ENCODE data around the gene RNU6-8.

The RNU6-8 gene

DNA sequence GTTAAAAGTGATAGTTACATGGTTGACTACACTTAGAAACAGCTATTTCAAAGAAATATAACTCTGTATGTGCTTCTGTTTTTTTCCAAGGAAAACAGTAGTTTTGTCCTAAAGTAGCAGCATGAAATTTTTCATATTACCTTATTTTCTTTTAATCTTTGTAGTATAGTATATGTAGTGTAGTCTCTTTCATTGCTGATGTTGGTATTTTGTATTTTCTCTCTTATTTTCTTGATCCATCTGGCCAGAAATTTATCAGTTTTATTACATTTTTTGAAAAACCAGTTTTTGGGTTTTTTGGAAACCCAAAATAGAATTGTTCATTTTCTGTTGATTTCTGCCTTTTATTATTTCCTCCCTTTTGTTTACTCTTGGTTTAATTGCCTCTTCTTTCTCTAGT, 6.4 kb upstream of the RNU6-8 start:
- TF ChIP-seq, protein P1, sequence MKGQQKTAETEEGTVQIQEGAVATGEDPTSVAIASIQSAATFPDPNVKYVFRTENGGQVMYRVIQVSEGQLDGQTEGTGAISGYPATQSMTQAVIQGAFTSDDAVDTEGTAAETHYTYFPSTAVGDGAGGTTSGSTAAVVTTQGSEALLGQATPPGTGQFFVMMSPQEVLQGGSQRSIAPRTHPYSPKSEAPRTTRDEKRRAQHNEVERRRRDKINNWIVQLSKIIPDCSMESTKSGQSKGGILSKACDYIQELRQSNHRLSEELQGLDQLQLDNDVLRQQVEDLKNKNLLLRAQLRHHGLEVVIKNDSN (IDR thresholded peaks at IDR 0.05) = no peak
- TF ChIP-seq, protein P2, sequence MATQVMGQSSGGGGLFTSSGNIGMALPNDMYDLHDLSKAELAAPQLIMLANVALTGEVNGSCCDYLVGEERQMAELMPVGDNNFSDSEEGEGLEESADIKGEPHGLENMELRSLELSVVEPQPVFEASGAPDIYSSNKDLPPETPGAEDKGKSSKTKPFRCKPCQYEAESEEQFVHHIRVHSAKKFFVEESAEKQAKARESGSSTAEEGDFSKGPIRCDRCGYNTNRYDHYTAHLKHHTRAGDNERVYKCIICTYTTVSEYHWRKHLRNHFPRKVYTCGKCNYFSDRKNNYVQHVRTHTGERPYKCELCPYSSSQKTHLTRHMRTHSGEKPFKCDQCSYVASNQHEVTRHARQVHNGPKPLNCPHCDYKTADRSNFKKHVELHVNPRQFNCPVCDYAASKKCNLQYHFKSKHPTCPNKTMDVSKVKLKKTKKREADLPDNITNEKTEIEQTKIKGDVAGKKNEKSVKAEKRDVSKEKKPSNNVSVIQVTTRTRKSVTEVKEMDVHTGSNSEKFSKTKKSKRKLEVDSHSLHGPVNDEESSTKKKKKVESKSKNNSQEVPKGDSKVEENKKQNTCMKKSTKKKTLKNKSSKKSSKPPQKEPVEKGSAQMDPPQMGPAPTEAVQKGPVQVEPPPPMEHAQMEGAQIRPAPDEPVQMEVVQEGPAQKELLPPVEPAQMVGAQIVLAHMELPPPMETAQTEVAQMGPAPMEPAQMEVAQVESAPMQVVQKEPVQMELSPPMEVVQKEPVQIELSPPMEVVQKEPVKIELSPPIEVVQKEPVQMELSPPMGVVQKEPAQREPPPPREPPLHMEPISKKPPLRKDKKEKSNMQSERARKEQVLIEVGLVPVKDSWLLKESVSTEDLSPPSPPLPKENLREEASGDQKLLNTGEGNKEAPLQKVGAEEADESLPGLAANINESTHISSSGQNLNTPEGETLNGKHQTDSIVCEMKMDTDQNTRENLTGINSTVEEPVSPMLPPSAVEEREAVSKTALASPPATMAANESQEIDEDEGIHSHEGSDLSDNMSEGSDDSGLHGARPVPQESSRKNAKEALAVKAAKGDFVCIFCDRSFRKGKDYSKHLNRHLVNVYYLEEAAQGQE (IDR thresholded peaks at IDR 0.05; ENCODE audit: low read depth) = no peak
- TF ChIP-seq TEAD4 (IDR thresholded peaks at IDR 0.05) (no peak), CREB1 (IDR thresholded peaks at IDR 0.05; ENCODE audit: low read depth) (no peak), ZBTB7A (IDR thresholded peaks at IDR 0.05; ENCODE audit: low read depth) (no peak), NFIC (IDR thresholded peaks at IDR 0.05) (no peak), FOXM1 (IDR thresholded peaks at IDR 0.05; ENCODE audit: borderline replicate concordance, low read depth) (no peak), TCF12 (IDR thresholded peaks at IDR 0.05; ENCODE audit: low read depth) (no peak), CEBPB (IDR thresholded peaks at IDR 0.05) (no peak), YY1 (IDR thresholded peaks at IDR 0.05; ENCODE audit: low read depth) (no peak), RAD21 (IDR thresholded peaks at IDR 0.05; ENCODE audit: low read depth) (no peak), EP300 (IDR thresholded peaks at IDR 0.05; ENCODE audit: borderline replicate concordance) (no peak), TAF1 (IDR thresholded peaks at IDR 0.05; ENCODE audit: low read depth) (no peak), EGR1 (IDR thresholded peaks at IDR 0.05) (no peak)
- TF ChIP-seq, protein P3, sequence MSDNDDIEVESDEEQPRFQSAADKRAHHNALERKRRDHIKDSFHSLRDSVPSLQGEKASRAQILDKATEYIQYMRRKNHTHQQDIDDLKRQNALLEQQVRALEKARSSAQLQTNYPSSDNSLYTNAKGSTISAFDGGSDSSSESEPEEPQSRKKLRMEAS (IDR thresholded peaks at IDR 0.05) = no peak

DNA sequence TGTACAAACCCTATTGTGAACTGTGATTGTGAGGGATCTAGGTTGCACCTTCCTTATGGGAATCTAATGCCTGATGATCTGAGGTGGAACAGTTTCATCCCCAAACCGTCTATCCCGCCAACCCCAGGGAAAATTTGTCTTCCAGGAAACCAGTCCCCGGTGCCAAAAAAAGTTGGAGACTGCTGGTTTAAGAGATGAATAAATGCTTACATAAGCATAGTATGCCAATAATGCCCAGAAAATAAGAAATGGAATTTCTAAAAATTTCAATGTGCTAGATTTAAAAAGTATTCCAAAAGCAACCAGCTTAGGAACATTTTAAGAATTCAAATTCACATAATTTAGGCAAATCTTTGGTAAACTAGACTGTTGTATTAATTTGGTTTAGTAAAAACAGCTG, 5.4 kb upstream of the RNU6-8 start:
- TF ChIP-seq, protein P1 (IDR thresholded peaks at IDR 0.05) = no peak
- TF ChIP-seq RAD21 (IDR thresholded peaks at IDR 0.05; ENCODE audit: low read depth) (no peak), TAF1 (IDR thresholded peaks at IDR 0.05; ENCODE audit: low read depth) (no peak), NFIC (IDR thresholded peaks at IDR 0.05) (no peak), YY1 (IDR thresholded peaks at IDR 0.05; ENCODE audit: low read depth) (no peak)

DNA sequence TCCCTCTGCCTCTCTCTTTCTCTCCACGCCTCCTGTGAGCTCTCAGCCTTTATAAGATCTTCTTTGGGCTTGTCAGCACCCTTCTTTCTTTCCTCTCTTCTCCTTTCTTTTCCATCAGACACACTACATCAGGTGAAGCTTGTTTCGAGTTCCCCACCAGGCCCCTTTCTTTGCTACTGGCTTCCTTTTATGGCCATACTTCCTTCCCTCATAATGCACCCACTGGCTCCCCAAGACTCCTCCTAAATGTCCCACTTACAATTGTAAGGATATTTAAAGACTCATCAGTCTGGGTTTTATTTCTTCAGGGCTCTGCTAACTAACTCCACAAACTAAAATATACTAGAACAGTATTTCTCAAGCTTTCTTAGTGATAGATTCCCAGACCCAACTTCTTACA, 3.5 kb upstream of the RNU6-8 start:
- TF ChIP-seq TCF12 (IDR thresholded peaks at IDR 0.05; ENCODE audit: low read depth) (no peak), TEAD4 (IDR thresholded peaks at IDR 0.05) (no peak), CEBPB (IDR thresholded peaks at IDR 0.05) (no peak), CREB1 (IDR thresholded peaks at IDR 0.05; ENCODE audit: low read depth) (no peak), TAF1 (IDR thresholded peaks at IDR 0.05; ENCODE audit: low read depth) (no peak), EP300 (IDR thresholded peaks at IDR 0.05; ENCODE audit: borderline replicate concordance) (no peak), ZBTB7A (IDR thresholded peaks at IDR 0.05; ENCODE audit: low read depth) (no peak), NFIC (IDR thresholded peaks at IDR 0.05) (no peak), YY1 (IDR thresholded peaks at IDR 0.05; ENCODE audit: low read depth) (no peak), EGR1 (IDR thresholded peaks at IDR 0.05) (no peak), FOXM1 (IDR thresholded peaks at IDR 0.05; ENCODE audit: borderline replicate concordance, low read depth) (no peak)
- TF ChIP-seq, protein P3 (IDR thresholded peaks at IDR 0.05) = no peak
- TF ChIP-seq, protein P1 (IDR thresholded peaks at IDR 0.05) = no peak
- TF ChIP-seq, protein P2 (IDR thresholded peaks at IDR 0.05; ENCODE audit: low read depth) = no peak

DNA sequence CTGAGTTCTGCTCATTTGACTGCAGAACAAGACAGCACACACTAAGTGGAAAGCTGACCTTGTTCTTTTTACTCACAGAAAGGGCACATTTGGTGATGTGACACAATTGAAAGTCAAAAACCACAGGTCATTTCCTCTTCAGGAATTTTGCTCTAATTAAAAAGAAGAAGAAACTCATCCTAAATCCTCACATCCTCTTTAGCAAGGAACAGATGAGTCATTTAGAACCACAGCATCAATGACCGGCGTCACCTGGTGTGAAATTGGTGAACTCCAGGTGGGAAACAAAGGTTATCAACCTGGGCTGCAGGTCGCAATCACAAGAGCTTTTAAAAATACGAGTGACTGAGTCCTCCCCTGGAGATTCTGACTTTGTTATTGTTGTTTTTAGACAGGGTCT, 2.9 kb upstream of the RNU6-8 start:
- TF ChIP-seq TEAD4 (IDR thresholded peaks at IDR 0.05) (no peak), NFIC (IDR thresholded peaks at IDR 0.05) (no peak), ZBTB7A (IDR thresholded peaks at IDR 0.05; ENCODE audit: low read depth) (no peak)
- TF ChIP-seq, protein P1 (IDR thresholded peaks at IDR 0.05) = no peak

DNA sequence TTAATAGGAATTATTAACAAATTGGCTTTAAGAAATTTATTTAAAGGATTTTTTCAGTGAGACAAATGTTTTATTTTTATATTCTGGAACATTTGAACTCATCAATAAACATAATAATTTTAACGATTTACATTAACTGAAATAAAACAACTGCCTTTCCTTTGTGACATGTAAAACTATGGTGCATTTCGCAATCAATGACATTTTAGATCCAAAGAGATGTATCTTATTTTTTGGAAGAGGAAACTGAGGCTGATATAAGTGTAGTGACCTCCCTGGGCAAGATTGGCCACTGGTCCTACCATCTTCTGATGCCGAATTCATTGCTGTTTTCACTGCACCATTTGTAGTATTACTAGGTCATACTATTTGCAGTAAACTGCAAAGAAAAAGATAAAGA, 2.5 kb upstream of the RNU6-8 start:
- TF ChIP-seq CEBPB (IDR thresholded peaks at IDR 0.05) = peak; percentile 60; the same call in 1 of the 2 replicates
- TF ChIP-seq NFIC (IDR thresholded peaks at IDR 0.05) = no peak
- TF ChIP-seq RAD21 (IDR thresholded peaks at IDR 0.05; ENCODE audit: low read depth) = no peak
- TF ChIP-seq YY1 (IDR thresholded peaks at IDR 0.05; ENCODE audit: low read depth) = no peak
- TF ChIP-seq, protein P3 (IDR thresholded peaks at IDR 0.05) = no peak
- no peak for TF ChIP-seq ZBTB7A (IDR thresholded peaks at IDR 0.05; ENCODE audit: low read depth)
